PC-3 (cell line): ENCODE data around the gene POTEF. TPM values are rescaled to one million over a fixed set of nuclear protein-coding genes. Genes with fewer than 3 reads are reported as not detected.
"Not testable (repeated sequence)": the region's sequence is repeated elsewhere in the genome, so short reads cannot be mapped to it uniquely, and the experiment has no call there.

Source experiments
- ATAC-seq: fragments of 200-7000 bp; cut with Tn5 transposase; 2 replicates; pipeline ENCODE4 v1.9.1; 2020; ENCODE audit warnings: mild to moderate bottlenecking, moderate library complexity
- BruUV-seq: library from RNA; stranded (reverse); fragments of 400-500 nt; replicated peaks from 2 replicates; lab custom pipeline; 2021; lab: Mats Ljungman, UMichigan
- CTCF ChIA-PET: fragments of 300-600 bp; sonication (Branson Sonifier 250); formaldehyde crosslinking; loops from one replicate; lab custom pipeline; 2022; ENCODE audit warnings: antibody characterized with exemption; lab: Charles Lee
- POLR2A ChIA-PET: fragments of 300-600 bp; sonication (Branson Sonifier 250); formaldehyde crosslinking; loops from one replicate; lab custom pipeline; 2022; ENCODE audit warnings: antibody characterized with exemption; ENCODE audit not compliant: unreplicated experiment; lab: Charles Lee
- DNase-seq: peaks from one replicate; pipeline ENCODE4 v3.0.0-alpha.2; 2015
- H2AFZ ChIP-seq: fragments of 300-600 bp; sonication (generic); 2 replicates; pipeline ENCODE4 v1.6.0; 2016; ENCODE audit warnings: antibody characterized with exemption, low read length
- H3F3A ChIP-seq: fragments of 300-600 bp; sonication (generic); one replicate; pipeline ENCODE4 v1.6.0; 2017; ENCODE audit warnings: antibody characterized with exemption, low read length, control low read depth, mild to moderate bottlenecking; ENCODE audit not compliant: unreplicated experiment
- H3K27ac ChIP-seq: fragments of 300-600 bp; sonication (generic); 2 replicates; pipeline ENCODE4 v1.5.1; 2016; ENCODE audit warnings: mild to moderate bottlenecking, low read length
- H3K27me3 ChIP-seq: fragments of 300-600 bp; sonication (generic); 2 replicates; pipeline ENCODE4 v1.6.1; 2016; ENCODE audit warnings: low read length, mixed read lengths
- H3K36me3 ChIP-seq: fragments of 300-600 bp; sonication (generic); 2 replicates; pipeline ENCODE4 v1.6.1; 2016; ENCODE audit warnings: low read depth, mixed run types, low read length, mixed read lengths
- H3K4me1 ChIP-seq: fragments of 300-600 bp; sonication (generic); 2 replicates; pipeline ENCODE4 v1.5.1; 2016; ENCODE audit warnings: low read length; ENCODE audit not compliant: insufficient read depth
- H3K4me2 ChIP-seq: fragments of 300-600 bp; sonication (generic); 2 replicates; pipeline ENCODE4 v1.6.0; 2016; ENCODE audit warnings: low read length
- H3K4me3 ChIP-seq: fragments of 300-600 bp; sonication (generic); 2 replicates; pipeline ENCODE4 v1.5.1; 2016; ENCODE audit warnings: mild to moderate bottlenecking, low read length, mixed read lengths
- H3K79me2 ChIP-seq: fragments of 300-600 bp; sonication (generic); 2 replicates; pipeline ENCODE4 v1.6.1; 2017; ENCODE audit warnings: low read length, mixed read lengths
- H3K9ac ChIP-seq: fragments of 300-600 bp; sonication (generic); 2 replicates; pipeline ENCODE4 v1.6.0; 2016; ENCODE audit warnings: mild to moderate bottlenecking, low read length
- H3K9me2 ChIP-seq: fragments of 300-600 bp; sonication (generic); replicated peaks from 2 replicates; pipeline ENCODE4 v1.6.1; 2016; ENCODE audit warnings: mixed run types, low read length, mixed read lengths
- H3K9me3 ChIP-seq: fragments of 300-600 bp; sonication (generic); 2 replicates; pipeline ENCODE4 v1.6.1; 2016; ENCODE audit warnings: low read length, mixed read lengths
- H4K20me1 ChIP-seq: fragments of 300-600 bp; sonication (generic); 2 replicates; pipeline ENCODE4 v1.6.1; 2016; ENCODE audit warnings: low read length, mixed read lengths
- intact Hi-C: fragments of 100-400 bp; cut with micrococcal nuclease; formaldehyde crosslinking; loops from 2 replicates; pipeline ENCODE4 v1.9.0; 2023
- total RNA-seq: library from RNA; depleted of rRNA; stranded (reverse); fragments of >200 nt; gene quantifications from 2 replicates; pipeline ENCODE4 v1.2.3, GENCODE V29; 2014

The POTEF gene
- total RNA-seq, 1 experiment from 2014 or later: not detected

- ATAC-seq, POLR2A ChIA-PET, H3K4me3 ChIP-seq, H3K79me2 ChIP-seq, DNase-seq, H3K4me1 ChIP-seq, H3K36me3 ChIP-seq, H3K9ac ChIP-seq, H3K9me2 ChIP-seq, CTCF ChIA-PET, intact Hi-C loops, H2AFZ ChIP-seq, H3K27me3 ChIP-seq, H3K9me3 ChIP-seq, H3F3A ChIP-seq, H3K27ac ChIP-seq, H3K4me2 ChIP-seq, H4K20me1 ChIP-seq, BruUV-seq: not testable (repeated sequence)
Measured at GRCh38 chr2:130141645-130142370, 12.8 kb upstream of the POTEF start.

GRCh38 chr2:130141002-130141401 is 12.0 kb upstream of the POTEF start:
- H3K79me2 ChIP-seq, BruUV-seq, POLR2A ChIA-PET, H2AFZ ChIP-seq, H3K9me2 ChIP-seq, H3K27me3 ChIP-seq, H3K36me3 ChIP-seq, H3K9me3 ChIP-seq, H3K27ac ChIP-seq, DNase-seq, H3F3A ChIP-seq, CTCF ChIA-PET, intact Hi-C loops, H3K9ac ChIP-seq, H3K4me2 ChIP-seq, H3K4me1 ChIP-seq, H4K20me1 ChIP-seq, ATAC-seq, H3K4me3 ChIP-seq: not testable (repeated sequence)

- H3K9me3 ChIP-seq, CTCF ChIA-PET, H2AFZ ChIP-seq, ATAC-seq, H3K36me3 ChIP-seq, BruUV-seq, H3K9ac ChIP-seq, H3K9me2 ChIP-seq, H3K79me2 ChIP-seq, H4K20me1 ChIP-seq, H3K4me2 ChIP-seq, DNase-seq, POLR2A ChIA-PET, intact Hi-C loops, H3F3A ChIP-seq, H3K27me3 ChIP-seq, H3K4me1 ChIP-seq, H3K4me3 ChIP-seq, H3K27ac ChIP-seq: not testable (repeated sequence)
Measured at GRCh38 chr2:130140516-130140915, 11.5 kb upstream of the POTEF start.

- BruUV-seq, POLR2A ChIA-PET, H3K79me2 ChIP-seq, intact Hi-C loops, H3K27me3 ChIP-seq, H3K9me3 ChIP-seq, H2AFZ ChIP-seq, H4K20me1 ChIP-seq, H3K4me2 ChIP-seq, H3K36me3 ChIP-seq, H3K9me2 ChIP-seq, H3F3A ChIP-seq, DNase-seq, H3K4me3 ChIP-seq, ATAC-seq, H3K4me1 ChIP-seq, H3K9ac ChIP-seq, CTCF ChIA-PET, H3K27ac ChIP-seq: not testable (repeated sequence)
Measured at GRCh38 chr2:130139331-130140280, 10.6 kb upstream of the POTEF start.

GRCh38 chr2:130138841-130139251 is 9.8 kb upstream of the POTEF start:
- intact Hi-C loops, H3F3A ChIP-seq, DNase-seq, H3K4me1 ChIP-seq, POLR2A ChIA-PET, H3K4me3 ChIP-seq, H3K9me3 ChIP-seq, H3K36me3 ChIP-seq, H3K4me2 ChIP-seq, BruUV-seq, ATAC-seq, H3K9ac ChIP-seq, H3K79me2 ChIP-seq, CTCF ChIA-PET, H3K27ac ChIP-seq, H3K27me3 ChIP-seq, H3K9me2 ChIP-seq, H4K20me1 ChIP-seq, H2AFZ ChIP-seq: not testable (repeated sequence)

GRCh38 chr2:130138326-130138725 is 9.3 kb upstream of the POTEF start:
- H3K9me3 ChIP-seq, ATAC-seq, H3K27me3 ChIP-seq, H3K9ac ChIP-seq, H3K4me3 ChIP-seq, intact Hi-C loops, BruUV-seq, POLR2A ChIA-PET, H3K4me2 ChIP-seq, CTCF ChIA-PET, H3K79me2 ChIP-seq, DNase-seq, H3K9me2 ChIP-seq, H3F3A ChIP-seq, H3K4me1 ChIP-seq, H2AFZ ChIP-seq, H3K27ac ChIP-seq, H3K36me3 ChIP-seq, H4K20me1 ChIP-seq: not testable (repeated sequence)
